ENCODE measurements around the gene RBM26. TPM values are rescaled to one million over a fixed set of nuclear protein-coding genes. Genes with fewer than 3 reads are reported as not detected.

Gene RBM26, protein sequence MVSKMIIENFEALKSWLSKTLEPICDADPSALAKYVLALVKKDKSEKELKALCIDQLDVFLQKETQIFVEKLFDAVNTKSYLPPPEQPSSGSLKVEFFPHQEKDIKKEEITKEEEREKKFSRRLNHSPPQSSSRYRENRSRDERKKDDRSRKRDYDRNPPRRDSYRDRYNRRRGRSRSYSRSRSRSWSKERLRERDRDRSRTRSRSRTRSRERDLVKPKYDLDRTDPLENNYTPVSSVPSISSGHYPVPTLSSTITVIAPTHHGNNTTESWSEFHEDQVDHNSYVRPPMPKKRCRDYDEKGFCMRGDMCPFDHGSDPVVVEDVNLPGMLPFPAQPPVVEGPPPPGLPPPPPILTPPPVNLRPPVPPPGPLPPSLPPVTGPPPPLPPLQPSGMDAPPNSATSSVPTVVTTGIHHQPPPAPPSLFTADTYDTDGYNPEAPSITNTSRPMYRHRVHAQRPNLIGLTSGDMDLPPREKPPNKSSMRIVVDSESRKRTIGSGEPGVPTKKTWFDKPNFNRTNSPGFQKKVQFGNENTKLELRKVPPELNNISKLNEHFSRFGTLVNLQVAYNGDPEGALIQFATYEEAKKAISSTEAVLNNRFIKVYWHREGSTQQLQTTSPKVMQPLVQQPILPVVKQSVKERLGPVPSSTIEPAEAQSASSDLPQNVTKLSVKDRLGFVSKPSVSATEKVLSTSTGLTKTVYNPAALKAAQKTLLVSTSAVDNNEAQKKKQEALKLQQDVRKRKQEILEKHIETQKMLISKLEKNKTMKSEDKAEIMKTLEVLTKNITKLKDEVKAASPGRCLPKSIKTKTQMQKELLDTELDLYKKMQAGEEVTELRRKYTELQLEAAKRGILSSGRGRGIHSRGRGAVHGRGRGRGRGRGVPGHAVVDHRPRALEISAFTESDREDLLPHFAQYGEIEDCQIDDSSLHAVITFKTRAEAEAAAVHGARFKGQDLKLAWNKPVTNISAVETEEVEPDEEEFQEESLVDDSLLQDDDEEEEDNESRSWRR
- total RNA-seq (95.6 TPM), polyA plus RNA-seq (16.3 TPM)

GRCh38 chr13:79405831-79406596 is at the start of gene RBM26:
RBM26 (minus strand) TSS chr13:79406255; CDS start chr13:79405774, 481 bp downstream.
- WGBS = under 1% methylated on average over 72 of the region's 72 CpGs
- H3K27ac ChIP-seq (ENCODE audit: low read depth) = peak within 1 kb of the TSS; percentile 94
- H3K36me3 ChIP-seq (ENCODE audit: insufficient read depth) = peaks cover 3% of the 10 kb centered on the region
- H3K4me3 ChIP-seq (ENCODE audit: low read depth, low read length) = peak within 1 kb of the TSS; percentile 99
- DNase-seq (ENCODE audit: extremely low spot score) = peak; percentile 90
- H3K4me1 ChIP-seq (ENCODE audit: insufficient read depth) = peaks cover 3% of the 10 kb centered on the region

DNA sequence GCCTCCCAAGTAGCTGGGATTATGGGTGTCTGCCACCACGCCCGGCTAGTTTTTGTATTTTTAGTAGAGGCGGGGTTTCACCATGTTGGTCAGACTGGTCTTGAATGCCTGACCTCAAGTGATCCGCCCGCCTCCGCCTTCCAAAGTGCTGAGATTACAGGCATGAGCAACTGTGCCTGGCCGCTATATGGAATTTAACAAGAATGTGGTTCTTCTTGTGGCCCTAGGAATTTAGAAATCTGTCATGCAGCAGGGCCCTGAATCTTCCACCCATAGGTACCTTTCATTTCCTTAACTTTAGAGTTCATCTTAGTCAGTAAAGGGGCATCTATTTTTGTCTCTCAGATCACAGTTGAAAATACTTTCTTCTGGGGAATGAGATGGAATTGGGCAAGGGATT is 49.3 kb upstream of the RBM26 start:
- Histone ChIP-seq H3K4me3 (ENCODE audit: low read depth, low read length) (no peak overlapping the region), H3K4me1 (ENCODE audit: insufficient read depth) (no peaks in the 10 kb centered on the region), H3K36me3 (ENCODE audit: insufficient read depth) (no peaks in the 10 kb centered on the region), H3K27ac (ENCODE audit: low read depth) (no peak overlapping the region)
- whole genome bisulfite sequencing = 97% methylated on average over 7 of the region's 7 CpGs
- no peak for DNase-seq (ENCODE audit: extremely low spot score)

GRCh38 chr13:79452239-79452913 is 46.3 kb upstream of the RBM26 start:
- H3K27ac ChIP-seq (ENCODE audit: low read depth) = no peak overlapping the region
- H3K4me3 ChIP-seq (ENCODE audit: low read depth, low read length) = no peak overlapping the region
- no peak for DNase-seq (ENCODE audit: extremely low spot score)
- 66% methylated on average over 3 of the region's 3 CpGs for WGBS
- no peaks in the 10 kb centered on the region for H3K36me3 ChIP-seq (ENCODE audit: insufficient read depth)
- no peaks in the 10 kb centered on the region for H3K4me1 ChIP-seq (ENCODE audit: insufficient read depth)

DNA sequence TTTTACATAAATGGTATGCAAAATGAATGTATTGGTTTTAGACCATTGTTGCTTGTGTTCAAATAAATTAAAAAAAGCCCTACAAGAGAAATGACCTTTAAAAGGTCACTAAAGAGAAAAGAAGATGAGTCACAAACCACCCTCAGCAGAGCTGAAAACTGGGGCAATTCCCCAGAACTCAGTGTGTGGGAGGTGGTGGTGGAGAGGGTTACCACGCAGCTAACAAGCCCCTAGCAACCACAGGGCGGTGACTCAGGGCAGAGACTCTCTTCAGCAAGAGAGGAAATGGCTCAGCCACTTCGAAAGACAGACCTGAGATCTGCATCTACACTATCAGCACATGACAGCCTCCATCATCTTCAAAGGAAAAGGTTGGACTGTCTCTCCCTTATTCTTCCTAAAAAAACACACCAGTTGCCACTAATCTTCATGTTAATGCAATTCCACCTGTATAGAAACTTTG is 45.5 kb upstream of the RBM26 start:
- Histone ChIP-seq H3K36me3 (ENCODE audit: insufficient read depth) (no peaks in the 10 kb centered on the region), H3K4me1 (ENCODE audit: insufficient read depth) (no peaks in the 10 kb centered on the region), H3K27ac (ENCODE audit: low read depth) (no peak overlapping the region), H3K4me3 (ENCODE audit: low read depth, low read length) (no peak overlapping the region)
- no peak for DNase-seq (ENCODE audit: extremely low spot score)
- WGBS = 45% methylated on average over 3 of the region's 3 CpGs

GRCh38 chr13:79450110-79450509 is 44.1 kb upstream of the RBM26 start:
- H3K36me3 ChIP-seq (ENCODE audit: insufficient read depth) = no peaks in the 10 kb centered on the region
- WGBS = 91% methylated on average over 4 of the region's 4 CpGs
- no peak for DNase-seq (ENCODE audit: extremely low spot score)

GRCh38 chr13:79448413-79448812 is 42.4 kb upstream of the RBM26 start:
- WGBS = 66% methylated on average over 1 of the region's 1 CpG
- H3K4me3 ChIP-seq (ENCODE audit: low read depth, low read length) = no peak overlapping the region

More at GRCh38 chr13:79450110-79450509, 44.1 kb upstream of the RBM26 start:
- no peaks in the 10 kb centered on the region for H3K4me1 ChIP-seq (ENCODE audit: insufficient read depth)
- H3K4me3 ChIP-seq (ENCODE audit: low read depth, low read length) = no peak overlapping the region
- no peak overlapping the region for H3K27ac ChIP-seq (ENCODE audit: low read depth)

GRCh38 chr13:79447741-79448140 is 41.7 kb upstream of the RBM26 start:
- DNase-seq (ENCODE audit: extremely low spot score) = no peak
- Histone ChIP-seq H3K36me3 (ENCODE audit: insufficient read depth) (no peaks in the 10 kb centered on the region), H3K27ac (ENCODE audit: low read depth) (no peak overlapping the region), H3K4me1 (ENCODE audit: insufficient read depth) (no peaks in the 10 kb centered on the region), H3K4me3 (ENCODE audit: low read depth, low read length) (no peak overlapping the region)
- WGBS = 56% methylated on average over 2 of the region's 2 CpGs

More at GRCh38 chr13:79448413-79448812, 42.4 kb upstream of the RBM26 start:
- no peaks in the 10 kb centered on the region for H3K36me3 ChIP-seq (ENCODE audit: insufficient read depth)
- no peak overlapping the region for H3K27ac ChIP-seq (ENCODE audit: low read depth)
- no peak for DNase-seq (ENCODE audit: extremely low spot score)
- no peaks in the 10 kb centered on the region for H3K4me1 ChIP-seq (ENCODE audit: insufficient read depth)

- Histone ChIP-seq H3K4me1 (ENCODE audit: insufficient read depth) (no peaks in the 10 kb centered on the region), H3K27ac (ENCODE audit: low read depth) (no peak overlapping the region), H3K4me3 (ENCODE audit: low read depth, low read length) (no peak overlapping the region), H3K36me3 (ENCODE audit: insufficient read depth) (no peaks in the 10 kb centered on the region)
- DNase-seq (ENCODE audit: extremely low spot score) = no peak
- WGBS = 58% methylated on average over 4 of the region's 4 CpGs
These were observed 41.1 kb upstream of the RBM26 start for GRCh38 chr13:79447141-79447540.

DNA sequence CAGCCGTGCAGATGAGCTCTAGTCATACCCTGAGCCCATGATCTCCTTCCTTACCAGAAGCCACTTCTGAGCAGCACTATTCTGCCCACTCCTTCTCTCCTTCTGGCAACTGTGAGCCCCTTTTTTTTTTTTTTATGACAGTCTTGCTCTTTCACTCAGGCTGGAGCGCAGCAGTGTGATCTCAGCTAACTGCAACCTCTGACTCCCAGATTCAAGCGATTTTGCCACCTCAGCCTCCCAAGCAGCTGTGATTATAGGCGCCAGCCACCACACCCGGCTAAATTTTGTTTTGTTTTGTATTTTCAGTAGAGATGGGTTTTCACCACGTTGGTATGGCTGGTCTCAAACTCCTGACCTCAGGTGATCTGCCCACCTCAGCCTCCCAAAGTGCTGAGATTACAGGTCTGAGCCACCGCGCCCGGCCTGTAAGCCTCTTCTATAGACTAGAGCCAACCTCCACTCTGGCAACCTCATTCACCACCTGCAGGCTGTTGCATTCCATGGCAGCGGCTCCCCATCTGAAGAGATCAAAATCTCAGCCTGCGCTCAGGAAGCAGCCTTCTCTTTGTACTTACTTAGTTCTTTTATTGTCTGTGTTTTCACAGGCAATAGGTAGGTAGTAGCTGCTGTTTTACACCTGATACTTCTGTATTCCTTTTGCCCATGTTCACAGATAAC is 40.1 kb upstream of the RBM26 start:
- DNase-seq (ENCODE audit: extremely low spot score) = no peak
- 88% methylated on average over 11 of the region's 11 CpGs for WGBS
- Histone ChIP-seq H3K27ac (ENCODE audit: low read depth) (no peak overlapping the region), H3K4me3 (ENCODE audit: low read depth, low read length) (no peak overlapping the region), H3K36me3 (ENCODE audit: insufficient read depth) (no peaks in the 10 kb centered on the region), H3K4me1 (ENCODE audit: insufficient read depth) (no peaks in the 10 kb centered on the region)

DNA sequence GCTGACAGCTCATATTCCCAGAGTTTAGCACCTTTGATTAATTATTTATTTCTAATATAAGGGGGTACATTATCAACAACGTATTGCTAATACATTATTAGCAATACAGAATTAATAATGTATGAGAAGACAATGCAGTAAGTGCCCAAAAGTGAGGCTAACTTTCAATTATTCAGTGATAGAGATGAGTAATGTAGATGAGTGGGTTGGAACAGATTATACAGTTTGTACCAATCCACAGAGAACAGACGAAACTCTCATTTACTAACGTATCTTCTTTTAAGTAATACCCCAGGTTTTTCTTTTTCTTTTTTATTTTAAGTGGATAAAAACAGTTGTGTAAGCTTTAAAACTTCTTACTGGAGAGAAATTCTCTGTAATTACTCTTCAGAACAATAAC is 36.7 kb upstream of the RBM26 start:
- 86% methylated on average over 3 of the region's 3 CpGs for WGBS
- H3K27ac ChIP-seq (ENCODE audit: low read depth) = no peak overlapping the region
- H3K36me3 ChIP-seq (ENCODE audit: insufficient read depth) = no peaks in the 10 kb centered on the region

GRCh38 chr13:79442221-79442620 is 36.2 kb upstream of the RBM26 start:
- H3K4me3 ChIP-seq (ENCODE audit: low read depth, low read length) = no peak overlapping the region
- 65% methylated on average over 1 of the region's 1 CpG for WGBS
- no peak for DNase-seq (ENCODE audit: extremely low spot score)
- H3K4me1 ChIP-seq (ENCODE audit: insufficient read depth) = no peaks in the 10 kb centered on the region
- H3K27ac ChIP-seq (ENCODE audit: low read depth) = no peak overlapping the region
- no peaks in the 10 kb centered on the region for H3K36me3 ChIP-seq (ENCODE audit: insufficient read depth)

More for the DNA sequence above, 36.7 kb upstream of the RBM26 start:
- DNase-seq (ENCODE audit: extremely low spot score) = no peak
- H3K4me3 ChIP-seq (ENCODE audit: low read depth, low read length) = no peak overlapping the region
- H3K4me1 ChIP-seq (ENCODE audit: insufficient read depth) = no peaks in the 10 kb centered on the region

DNA sequence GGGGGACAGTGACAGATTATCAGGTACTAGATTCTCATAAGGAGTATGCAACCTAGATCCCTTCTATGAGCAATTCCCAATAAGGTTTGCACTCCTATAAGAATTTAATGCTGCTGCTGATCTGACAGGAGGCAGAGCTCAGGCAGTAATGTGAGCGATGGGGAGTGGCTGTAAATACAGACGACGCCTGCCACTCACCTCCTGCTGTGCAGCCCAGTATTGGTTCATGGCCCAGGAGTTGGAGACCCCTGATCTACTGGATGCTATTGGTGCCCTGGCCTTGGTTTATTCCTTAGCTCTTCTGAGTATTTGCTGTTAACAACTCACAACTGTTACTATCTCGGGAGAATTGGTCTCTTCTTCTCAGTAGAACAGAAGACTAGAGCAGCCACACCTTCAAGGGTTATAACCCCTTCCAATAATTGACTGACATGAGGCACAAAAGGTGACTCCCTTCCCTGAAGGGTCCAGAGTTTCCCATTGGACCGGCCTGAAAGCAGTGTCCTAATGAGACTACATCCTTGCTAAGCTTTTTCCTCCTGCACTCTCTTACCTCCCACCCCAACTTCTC is 35.0 kb upstream of the RBM26 start:
- no peak overlapping the region for H3K27ac ChIP-seq (ENCODE audit: low read depth)
- WGBS = 89% methylated on average over 5 of the region's 5 CpGs
- DNase-seq (ENCODE audit: extremely low spot score) = no peak
- H3K36me3 ChIP-seq (ENCODE audit: insufficient read depth) = no peaks in the 10 kb centered on the region
- no peaks in the 10 kb centered on the region for H3K4me1 ChIP-seq (ENCODE audit: insufficient read depth)
- H3K4me3 ChIP-seq (ENCODE audit: low read depth, low read length) = no peak overlapping the region
